HG02642 (cell line): Measurements from ENCODE around the gene SIK3.
"Not testable (repeated sequence)": the region's sequence is repeated elsewhere in the genome, so short reads cannot be mapped to it uniquely, and the experiment has no call there.

ENCODE experiments used
- ATAC-seq: cut with Tn5 transposase; IDR thresholded peaks from one replicate; pipeline ENCODE4 v1.9.1; 2021; ENCODE audit warnings: mild to moderate bottlenecking; ENCODE audit not compliant: unreplicated experiment, poor library complexity

The SIK3 gene

GRCh38 chr11:117112497-117112896 is 14.3 kb upstream of the SIK3 start:
- not testable (repeated sequence) for ATAC-seq

GRCh38 chr11:117110294-117110950 is 12.2 kb upstream of the SIK3 start:
- no peak for ATAC-seq

- no peak for ATAC-seq
Observed at GRCh38 chr11:117107701-117108590, 9.7 kb upstream of the SIK3 start.

DNA sequence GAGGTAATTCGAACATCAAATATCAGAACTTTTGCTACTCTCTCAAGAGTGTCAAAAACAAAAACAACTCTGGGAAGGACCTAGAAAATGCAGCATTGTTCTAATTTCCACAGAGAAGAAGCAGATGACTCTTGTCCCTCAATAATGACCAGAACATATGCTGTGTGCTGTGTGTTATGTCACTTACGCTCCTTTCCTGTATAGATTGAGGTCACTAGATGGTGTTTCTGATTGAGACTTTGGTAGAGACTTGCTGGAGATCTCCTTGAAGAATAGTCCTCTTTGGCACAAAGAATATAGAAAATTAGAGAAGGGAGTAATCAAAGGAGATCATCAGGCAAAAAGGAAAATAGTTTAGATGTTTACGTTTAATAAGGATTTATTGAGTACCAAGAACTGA is 2.3 kb upstream of the SIK3 start:
- ATAC-seq = no peak

- ATAC-seq = no peak
Observed at GRCh38 chr11:117099696-117100095, 1.5 kb upstream of the SIK3 start.

GRCh38 chr11:117097389-117098268 is 599 bp downstream of the SIK3 start:
- ATAC-seq = peak; percentile 36

- no peak for ATAC-seq
Observed at GRCh38 chr11:117097014-117097388, 1.2 kb downstream of the SIK3 start.

GRCh38 chr11:117096201-117096991 is 1.8 kb downstream of the SIK3 start:
- ATAC-seq = no peak

GRCh38 chr11:117095284-117096161 is 2.7 kb downstream of the SIK3 start:
- no peak for ATAC-seq

- no peak for ATAC-seq
Observed at GRCh38 chr11:117094776-117095175, 3.5 kb downstream of the SIK3 start.

DNA sequence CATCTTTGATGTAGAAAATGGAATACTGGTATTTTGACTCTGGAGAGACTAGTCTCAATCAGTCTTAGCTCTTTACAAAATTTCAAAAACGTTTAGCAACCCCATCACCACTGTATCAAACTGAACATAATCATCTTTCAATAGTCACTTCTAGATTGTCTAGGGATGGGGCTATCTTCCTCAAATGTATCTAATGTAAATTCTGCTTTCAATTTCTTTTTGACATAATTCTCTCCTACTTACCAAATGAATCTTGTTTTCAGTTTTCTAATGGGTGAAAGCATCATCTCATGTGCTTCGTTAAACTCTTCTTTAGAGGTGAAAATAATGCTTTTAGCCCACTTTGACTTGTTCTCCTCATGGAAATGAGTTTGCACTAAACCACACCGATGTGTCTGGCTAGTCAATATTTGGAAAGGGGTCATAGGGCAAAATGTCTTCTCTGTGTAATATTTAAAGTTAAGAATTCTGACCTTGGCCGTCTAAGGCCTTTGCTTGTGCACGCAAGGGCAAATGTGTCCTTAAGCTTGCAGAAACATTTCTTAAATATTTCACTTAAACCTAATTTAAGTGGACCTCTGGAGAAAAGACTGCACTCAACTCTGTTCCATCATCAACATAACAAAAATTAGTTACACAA is 5.2 kb downstream of the SIK3 start:
- ATAC-seq = no peak

DNA sequence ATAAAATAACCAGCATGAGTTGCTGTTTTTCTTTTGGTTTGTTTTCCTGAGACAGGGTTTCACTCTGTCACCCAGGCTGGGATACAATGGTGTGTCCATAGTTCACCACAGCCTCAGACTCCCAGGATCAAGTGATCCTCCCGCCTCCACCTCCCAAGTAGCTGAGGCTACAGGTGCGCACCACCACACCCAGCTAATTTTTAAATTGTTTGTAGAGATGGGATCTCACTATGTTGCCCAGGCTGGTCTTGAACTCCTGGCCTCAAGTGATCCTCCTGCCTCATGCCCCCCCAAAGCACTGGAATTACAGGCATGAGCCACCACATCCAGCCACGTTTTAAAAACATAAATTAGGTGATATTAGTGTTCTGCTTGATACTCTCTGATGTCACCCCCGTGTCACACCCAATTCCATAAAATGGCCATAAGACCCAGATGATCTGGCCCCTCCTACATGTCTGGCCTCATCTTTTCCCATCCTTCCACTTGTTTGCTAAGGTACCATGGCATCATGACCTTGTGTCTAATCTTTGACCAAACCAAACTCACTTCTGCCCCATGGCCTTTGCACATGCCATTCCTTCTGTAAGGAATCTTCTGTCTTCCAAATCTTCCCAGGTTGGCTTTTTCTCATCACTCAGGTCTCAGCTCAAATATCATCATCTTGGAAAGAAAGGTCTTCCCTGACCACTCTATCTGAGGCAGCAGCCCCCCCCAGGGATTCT is 6.3 kb downstream of the SIK3 start:
- ATAC-seq = no peak

GRCh38 chr11:117090111-117090706 is 8.0 kb downstream of the SIK3 start:
- ATAC-seq = no peak

GRCh38 chr11:117089685-117090084 is 8.5 kb downstream of the SIK3 start:
- ATAC-seq = no peak

DNA sequence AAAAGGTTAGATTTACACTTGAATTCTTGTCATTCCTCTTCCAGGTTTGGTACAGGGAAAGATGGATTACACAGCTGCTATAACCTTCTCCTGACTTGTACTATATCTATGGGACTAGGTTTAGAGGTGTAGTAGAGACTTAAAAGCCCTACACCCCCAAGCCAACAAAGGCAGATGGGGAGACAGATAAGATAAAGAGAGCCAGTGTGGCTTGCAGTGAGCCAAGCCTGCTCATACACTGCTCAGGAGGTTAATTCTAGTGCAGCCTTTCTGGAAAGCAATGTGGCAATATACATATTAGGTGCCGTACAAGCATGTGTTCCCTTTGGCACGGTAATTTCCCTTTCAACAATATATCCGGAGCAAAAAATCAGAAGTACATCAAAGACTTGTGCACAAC is 10.8 kb downstream of the SIK3 start:
- ATAC-seq = no peak

DNA sequence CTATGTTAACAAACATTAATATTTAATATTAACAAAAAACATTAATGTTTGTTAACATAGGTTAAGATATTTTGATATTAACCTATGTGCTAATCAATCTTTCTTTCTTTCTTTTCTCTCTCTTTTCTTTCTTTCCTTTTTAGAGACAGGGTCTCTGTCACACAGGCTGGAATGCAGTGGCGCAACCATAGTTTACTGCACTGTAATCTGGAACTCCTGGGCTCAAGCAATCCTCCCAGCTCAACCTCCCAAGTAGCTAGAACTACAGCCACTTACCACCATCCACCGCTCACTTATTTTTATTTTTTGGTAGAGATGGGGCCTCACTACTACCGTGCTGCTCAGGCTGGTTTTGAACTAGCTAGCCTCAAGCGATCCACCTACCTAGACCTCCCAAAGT is 13.2 kb downstream of the SIK3 start:
- ATAC-seq = no peak
